Prostate gland (tissue), 2 donors: Measurements from ENCODE around the gene TNFAIP3. TPM values are rescaled to one million over a fixed set of nuclear protein-coding genes. Genes with fewer than 3 reads are reported as not detected.

Experiments
- DNase-seq: peaks from one replicate; pipeline ENCODE4 v3.0.0-alpha.2; 2019; ENCODE audit warnings: low spot score
- H3K27ac ChIP-seq, 2 donors: fragments of 200-600 bp; sonication (generic); 2 replicates each; pipeline ENCODE4 v1.5.1; 2017 to 2019
- H3K27me3 ChIP-seq: fragments of 200-600 bp; sonication (generic); replicated peaks from 2 replicates; pipeline ENCODE4 v1.5.1; 2019; ENCODE audit not compliant: insufficient read depth
- H3K36me3 ChIP-seq, 2 donors: fragments of 200-600 bp; sonication (generic); 1 replicate in 1 of 2; 2 replicates in 1 of 2; pipeline versions ENCODE4 v1.5.1 to v1.8.1; 2017 to 2019
- H3K4me1 ChIP-seq: fragments of 200-600 bp; sonication (generic); replicated peaks from 2 replicates; pipeline ENCODE4 v1.5.1; 2019
- H3K4me3 ChIP-seq, 2 donors: fragments of 200-600 bp; sonication (generic); 2 replicates each; pipeline ENCODE4 v1.5.1; 2017 to 2019
- H3K9me3 ChIP-seq: fragments of 200-600 bp; sonication (generic); 2 replicates; pipeline ENCODE4 v1.5.1; 2017
- POLR2A ChIP-seq: fragments of 450-650 bp; IDR thresholded peaks from one replicate; pipeline ENCODE4 v1.6.1; 2016; ENCODE audit warnings: antibody characterized with exemption, mild to moderate bottlenecking
- POLR2AphosphoS5 ChIP-seq: sonication (generic); formaldehyde crosslinking; IDR thresholded peaks from one replicate; pipeline ENCODE4 v1.6.1; 2017; ENCODE audit warnings: antibody characterized with exemption
- WGBS: methylation state at CpG from one replicate; pipeline ENCODE4 v1.1.5; 2018; 5-methylcytosine and 5-hydroxymethylcytosine counted together
- intact Hi-C: fragments of 100-400 bp; cut with DNase I; formaldehyde crosslinking; loops from one replicate; pipeline ENCODE4 v1.14.2; 2022
- total RNA-seq, 2 donors: library from RNA; depleted of rRNA; stranded (reverse); fragments of >200 nt; gene quantifications; one replicate each; pipeline ENCODE4 v1.1.0, GENCODE V29; 2016
- TF ChIP-seq, protein P1 (sequence below), 4 experiments: fragments of 200-600 bp in 2 of 4; fragments of 450-650 bp in 2 of 4; sonication (generic) in 2 of 4; IDR thresholded peaks; 1 replicate in 3 of 4; 2 replicates in 1 of 4; pipeline ENCODE4 v1.5.1; 2016 to 2019; ENCODE audit warnings: antibody characterized with exemption in 4 of 4, mild to moderate bottlenecking in 2 of 4, moderate library complexity in 2 of 4

TNFAIP3 gene
- total RNA-seq, 2 donors from 2014 or later, result 13.0 to 19.9 TPM

DNA sequence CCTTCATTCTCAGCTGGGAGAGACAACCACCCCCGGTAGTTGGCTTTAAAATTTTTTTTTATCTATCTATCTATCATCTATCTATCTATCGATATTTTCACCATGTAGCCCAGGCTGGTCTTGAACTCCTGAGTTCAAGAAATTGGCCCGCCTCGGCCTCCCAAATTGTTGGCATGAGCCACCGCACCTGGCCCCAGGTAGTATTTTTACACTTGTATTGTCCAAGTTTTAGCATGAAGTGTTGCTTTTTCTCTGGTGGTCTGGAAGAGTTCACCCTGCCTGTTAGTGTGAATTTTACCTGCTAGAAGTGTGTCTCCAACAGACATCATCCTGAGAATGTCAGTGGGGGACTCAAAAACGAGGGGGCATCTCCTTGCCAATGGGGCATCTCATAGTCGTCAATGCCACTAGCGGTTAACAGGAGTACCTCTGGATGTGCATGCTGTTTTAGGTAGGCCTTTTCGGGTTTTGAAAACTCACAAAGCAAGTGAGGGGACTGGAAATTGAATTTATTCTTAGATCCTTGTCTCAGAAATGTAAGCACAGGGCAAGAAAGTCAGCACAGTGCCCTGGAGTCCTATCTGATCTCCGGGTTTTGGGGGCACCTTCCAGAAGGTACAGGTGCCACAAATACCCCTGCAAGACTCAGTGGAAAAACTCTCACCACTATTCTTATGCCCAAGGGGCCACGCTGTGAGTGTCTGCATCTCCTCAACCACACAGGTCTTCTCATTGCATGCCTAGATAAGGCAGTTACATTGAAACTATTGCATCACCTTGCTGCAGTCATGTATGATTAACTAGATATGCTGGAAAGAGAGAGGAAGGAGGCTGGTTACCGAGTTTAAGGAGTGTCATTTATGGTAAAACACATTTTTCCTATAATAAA, 37.1 kb downstream of the TNFAIP3 start:
- Histone ChIP-seq H3K4me1 (no peaks in the 10 kb centered on the region), H3K4me3 (no peak overlapping the region), H3K36me3 (no peaks in the 10 kb centered on the region), H3K9me3 (no peaks in the 10 kb centered on the region), H3K27me3 (no peaks in the 10 kb centered on the region), H3K27ac (no peak overlapping the region)
- TF ChIP-seq POLR2A, result no peak
- TF ChIP-seq POLR2AphosphoS5, result no peak
- TF ChIP-seq, protein P1, sequence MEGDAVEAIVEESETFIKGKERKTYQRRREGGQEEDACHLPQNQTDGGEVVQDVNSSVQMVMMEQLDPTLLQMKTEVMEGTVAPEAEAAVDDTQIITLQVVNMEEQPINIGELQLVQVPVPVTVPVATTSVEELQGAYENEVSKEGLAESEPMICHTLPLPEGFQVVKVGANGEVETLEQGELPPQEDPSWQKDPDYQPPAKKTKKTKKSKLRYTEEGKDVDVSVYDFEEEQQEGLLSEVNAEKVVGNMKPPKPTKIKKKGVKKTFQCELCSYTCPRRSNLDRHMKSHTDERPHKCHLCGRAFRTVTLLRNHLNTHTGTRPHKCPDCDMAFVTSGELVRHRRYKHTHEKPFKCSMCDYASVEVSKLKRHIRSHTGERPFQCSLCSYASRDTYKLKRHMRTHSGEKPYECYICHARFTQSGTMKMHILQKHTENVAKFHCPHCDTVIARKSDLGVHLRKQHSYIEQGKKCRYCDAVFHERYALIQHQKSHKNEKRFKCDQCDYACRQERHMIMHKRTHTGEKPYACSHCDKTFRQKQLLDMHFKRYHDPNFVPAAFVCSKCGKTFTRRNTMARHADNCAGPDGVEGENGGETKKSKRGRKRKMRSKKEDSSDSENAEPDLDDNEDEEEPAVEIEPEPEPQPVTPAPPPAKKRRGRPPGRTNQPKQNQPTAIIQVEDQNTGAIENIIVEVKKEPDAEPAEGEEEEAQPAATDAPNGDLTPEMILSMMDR (IDR thresholded peaks at IDR 0.05), result no peak
- no peak for DNase-seq
- 92% methylated on average over 12 of the region's 12 CpGs for WGBS
- intact Hi-C loops, result no loop called here

DNA sequence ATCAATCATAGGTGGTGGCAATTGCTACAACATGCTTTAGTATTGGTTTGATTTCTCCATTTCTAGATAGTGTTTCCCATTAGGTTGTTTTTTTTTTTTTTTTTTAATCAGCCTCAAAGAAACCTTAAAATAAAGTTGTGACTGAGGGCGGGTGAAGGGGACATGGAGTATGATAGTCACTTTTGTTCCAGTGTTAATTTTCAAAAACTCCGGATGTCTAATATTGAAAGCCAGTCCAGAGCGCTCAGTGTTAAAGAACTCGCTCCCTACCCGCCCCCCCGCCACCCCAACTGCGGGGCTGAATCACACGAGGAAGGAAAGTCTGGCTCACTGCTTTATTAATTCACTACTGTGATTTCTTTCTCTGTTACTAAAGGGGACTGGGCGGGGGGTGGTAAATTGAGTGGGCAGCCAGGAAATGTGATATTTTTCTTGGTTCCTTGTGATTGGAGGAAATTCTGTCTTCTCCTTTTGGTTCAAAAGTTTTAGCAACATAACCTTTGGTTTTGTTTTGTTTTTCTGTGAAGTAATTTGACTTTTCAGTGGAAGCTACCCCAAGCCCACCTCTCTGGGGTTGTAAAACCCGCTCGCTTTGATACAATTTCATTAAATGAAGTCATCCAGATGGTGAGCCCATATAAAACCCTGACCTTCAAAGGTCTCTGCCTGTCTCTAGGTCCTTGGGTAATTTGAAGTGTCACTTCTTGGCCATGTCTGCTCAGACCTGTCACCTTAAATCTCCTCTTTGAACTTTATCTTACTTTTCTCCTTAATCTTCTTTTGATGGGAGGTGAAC, 38.0 kb downstream of the TNFAIP3 start:
- WGBS, result 54% methylated on average over 11 of the region's 11 CpGs
- intact Hi-C loops, result no loop called here
- Histone ChIP-seq H3K27ac (no peak overlapping the region), H3K9me3 (no peaks in the 10 kb centered on the region), H3K36me3 (no peaks in the 10 kb centered on the region), H3K4me3 (no peak overlapping the region), H3K4me1 (no peaks in the 10 kb centered on the region), H3K27me3 (no peaks in the 10 kb centered on the region)
- TF ChIP-seq, protein P1 (IDR thresholded peaks at IDR 0.05), result no peak
- TF ChIP-seq POLR2A (no peak), POLR2AphosphoS5 (no peak)
- no peak for DNase-seq

DNA sequence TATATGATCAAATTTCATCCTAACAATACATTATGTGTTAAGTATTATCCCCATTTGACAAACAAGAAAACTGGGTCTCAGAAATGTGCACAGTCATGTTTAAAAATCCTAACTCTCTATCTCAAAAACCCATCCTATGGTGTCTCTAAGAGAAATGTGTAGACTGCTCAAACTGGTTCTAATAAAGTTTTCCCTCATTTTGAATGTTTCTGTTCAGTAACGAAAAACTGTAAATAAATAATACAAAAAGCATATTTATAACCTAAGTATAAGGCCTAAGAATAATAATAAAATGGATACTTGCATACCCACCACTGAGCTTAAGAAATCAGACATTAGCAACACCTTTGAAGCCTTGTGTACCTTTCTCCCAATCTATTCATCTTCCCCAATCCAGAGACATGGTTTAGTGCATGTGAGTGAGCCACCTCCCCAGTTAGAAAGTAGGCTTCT, 39.0 kb downstream of the TNFAIP3 start:
- intact Hi-C loops, result no loop called here
- WGBS, result 71% methylated on average over 1 of the region's 1 CpG
- no peaks in the 10 kb centered on the region for H3K9me3 ChIP-seq
- TF ChIP-seq, protein P1 (IDR thresholded peaks at IDR 0.05), result no peak
- TF ChIP-seq POLR2AphosphoS5 (no peak), POLR2A (no peak)
- DNase-seq, result no peak
- no peak overlapping the region for H3K27ac ChIP-seq
- no peaks in the 10 kb centered on the region for H3K27me3 ChIP-seq
- no peak overlapping the region for H3K4me3 ChIP-seq
- no peaks in the 10 kb centered on the region for H3K36me3 ChIP-seq
- H3K4me1 ChIP-seq, result no peaks in the 10 kb centered on the region

DNA sequence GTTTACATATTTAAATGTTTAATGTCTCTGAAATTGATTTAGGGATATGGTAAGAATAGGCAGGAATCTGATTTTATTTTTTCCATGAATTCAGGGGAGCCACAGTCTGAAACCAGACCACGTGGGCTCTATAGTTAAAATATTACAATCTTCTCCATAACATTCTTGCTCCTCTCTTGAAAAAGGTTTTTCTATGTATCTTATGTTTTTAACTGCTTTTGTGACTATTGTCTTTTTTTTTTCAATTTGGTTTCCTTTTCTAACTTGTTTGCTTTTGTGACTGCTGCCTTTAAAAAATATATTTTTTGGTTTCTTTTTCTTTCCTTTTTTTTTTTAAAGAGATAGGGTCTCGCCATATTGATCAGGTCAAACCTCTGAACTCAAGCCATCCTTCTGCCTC, 40.1 kb downstream of the TNFAIP3 start:
- H3K27ac ChIP-seq, result no peak overlapping the region
- H3K36me3 ChIP-seq, result no peaks in the 10 kb centered on the region
- TF ChIP-seq POLR2A, result no peak
- no peaks in the 10 kb centered on the region for H3K27me3 ChIP-seq
- DNase-seq, result no peak
- WGBS, result 81% methylated on average over 2 of the region's 2 CpGs
- no peaks in the 10 kb centered on the region for H3K9me3 ChIP-seq
- H3K4me1 ChIP-seq, result no peaks in the 10 kb centered on the region
- intact Hi-C loops, result no loop called here
- H3K4me3 ChIP-seq, result no peak overlapping the region

DNA sequence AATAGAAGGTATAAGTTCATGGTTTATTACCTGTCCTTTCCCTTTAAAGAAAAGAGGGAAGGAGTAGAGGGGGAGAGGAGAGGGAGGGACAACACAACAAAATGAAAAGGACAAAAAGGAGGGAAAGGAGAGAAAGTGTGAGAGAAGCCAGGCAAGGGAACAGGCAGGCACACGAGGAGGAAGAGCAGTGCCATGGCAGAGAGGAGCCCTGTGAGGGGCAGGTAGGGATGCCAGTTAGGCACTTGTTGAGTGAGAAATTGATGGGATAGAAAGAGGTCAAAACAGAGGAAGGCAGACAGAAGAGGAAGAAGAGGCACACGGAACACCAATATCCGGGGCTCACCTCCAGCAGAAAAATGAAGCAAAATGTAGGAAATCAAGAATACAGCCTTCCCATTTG, 42.5 kb downstream of the TNFAIP3 start:
- no peak overlapping the region for H3K4me3 ChIP-seq
- intact Hi-C loops, result no loop called here
- no peak for TF ChIP-seq POLR2AphosphoS5
- TF ChIP-seq, protein P1 (IDR thresholded peaks at IDR 0.05), result no peak
- TF ChIP-seq POLR2A, result no peak
- no peak for DNase-seq
- no peaks in the 10 kb centered on the region for H3K27me3 ChIP-seq
- H3K27ac ChIP-seq, result no peak overlapping the region
- H3K36me3 ChIP-seq, result no peaks in the 10 kb centered on the region
- no peaks in the 10 kb centered on the region for H3K4me1 ChIP-seq
- WGBS, result 79% methylated on average over 3 of the region's 3 CpGs
- no peaks in the 10 kb centered on the region for H3K9me3 ChIP-seq
